GM19452 (cell line): ENCODE measurements around the gene MRGPRD.

Source experiments
- ATAC-seq: cut with Tn5 transposase; IDR thresholded peaks from one replicate; pipeline ENCODE4 v1.9.1; 2021; ENCODE audit not compliant: unreplicated experiment

MRGPRD gene

DNA sequence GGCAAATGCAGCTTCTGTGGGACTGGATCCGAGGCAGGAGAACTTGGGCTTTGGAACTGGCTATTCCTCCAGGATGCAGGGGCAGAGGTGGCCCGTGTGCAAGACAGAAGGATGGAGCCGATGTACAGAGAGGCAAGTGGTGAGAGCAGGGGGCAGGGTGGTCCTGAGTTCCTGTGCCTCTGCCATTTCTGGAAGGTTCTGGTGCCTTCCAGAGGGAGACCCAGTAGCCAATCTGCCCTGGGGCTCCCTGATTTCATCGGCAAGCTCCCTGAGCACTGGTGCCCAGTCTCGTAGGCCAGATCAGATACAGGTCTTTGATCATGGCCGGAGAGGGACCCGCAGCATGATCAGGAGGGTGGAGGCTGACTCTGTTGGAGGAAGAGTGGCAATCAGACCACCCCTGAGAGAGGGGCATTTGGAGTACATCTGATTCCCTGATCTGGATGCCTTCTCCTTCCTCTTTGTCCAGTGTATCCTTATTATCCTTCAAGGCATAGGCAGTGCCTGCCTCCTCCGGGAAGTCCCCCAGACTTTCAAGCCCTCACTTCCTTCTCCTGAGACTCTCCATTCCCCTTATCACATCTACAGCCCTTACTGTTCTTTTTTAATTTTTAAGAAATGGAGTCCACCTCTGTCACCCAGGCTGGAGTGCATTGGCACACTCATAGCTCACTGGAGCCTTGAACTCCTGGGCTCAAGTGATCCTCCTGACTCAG, 9.7 kb downstream of the MRGPRD start:
- ATAC-seq, result no peak

DNA sequence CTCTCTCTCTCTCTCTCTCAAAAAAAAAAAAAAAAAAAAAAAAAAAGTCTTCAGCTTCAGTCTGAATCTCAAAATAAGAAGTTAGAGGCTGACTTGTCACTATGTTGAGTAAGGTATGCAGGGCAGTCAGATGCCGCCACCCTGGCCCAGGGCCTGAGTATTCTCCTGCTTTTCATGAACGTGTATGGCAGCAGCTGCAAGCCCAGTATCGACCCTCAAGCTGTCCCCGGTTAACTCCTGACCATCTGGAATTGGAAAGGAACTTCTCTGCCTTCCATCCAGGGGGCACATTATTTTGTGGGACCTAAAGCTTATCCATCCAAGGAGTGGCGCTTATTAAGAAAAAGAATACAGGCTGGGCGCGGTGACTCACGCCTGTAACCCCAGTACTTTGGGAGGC, 11.4 kb downstream of the MRGPRD start:
- ATAC-seq, result no peak

DNA sequence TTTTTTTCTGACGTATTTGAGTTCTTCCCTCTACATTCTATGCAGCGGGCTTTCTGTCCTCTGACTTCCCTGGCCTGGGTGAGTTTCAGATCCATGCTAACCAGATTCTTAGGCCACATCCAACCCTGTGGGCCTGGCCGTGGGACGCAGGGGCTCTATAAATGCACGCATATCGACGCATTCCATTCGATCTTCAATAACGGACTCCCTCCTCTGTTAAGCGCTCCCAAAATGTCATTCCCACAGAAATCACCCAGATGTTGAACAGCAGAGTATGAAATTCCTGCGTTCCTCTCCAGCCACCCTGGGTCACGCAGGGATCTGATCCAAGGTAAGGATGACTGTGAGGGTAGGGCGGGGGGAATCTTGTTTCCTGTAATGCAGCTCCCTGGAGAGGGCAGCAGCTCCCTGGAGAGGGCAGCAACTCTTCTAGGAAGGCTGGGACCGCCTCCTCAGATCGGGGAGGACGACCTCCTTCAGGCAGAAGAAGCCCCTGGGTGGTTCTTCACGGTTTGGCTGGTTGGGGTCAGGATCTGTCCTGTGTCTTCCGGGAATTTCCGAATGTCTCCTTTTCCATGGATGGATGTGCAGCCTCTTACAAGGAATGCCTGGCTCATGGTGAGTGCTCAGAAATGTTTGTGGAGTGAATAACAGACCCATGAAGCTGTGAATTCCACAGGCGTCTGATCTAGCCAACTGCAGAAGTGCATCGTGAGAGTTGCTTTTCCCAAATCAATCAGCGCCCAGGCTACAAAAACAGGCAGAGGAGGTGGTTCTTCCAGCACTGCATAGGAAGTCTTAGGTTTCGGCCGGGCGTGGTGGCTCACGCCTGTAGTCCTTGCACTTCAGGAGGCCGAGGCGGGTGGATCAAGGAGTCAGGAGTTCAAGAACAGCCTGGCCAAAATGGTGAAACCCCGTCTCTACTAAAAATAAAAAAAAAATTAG, 12.2 kb downstream of the MRGPRD start:
- no peak for ATAC-seq

DNA sequence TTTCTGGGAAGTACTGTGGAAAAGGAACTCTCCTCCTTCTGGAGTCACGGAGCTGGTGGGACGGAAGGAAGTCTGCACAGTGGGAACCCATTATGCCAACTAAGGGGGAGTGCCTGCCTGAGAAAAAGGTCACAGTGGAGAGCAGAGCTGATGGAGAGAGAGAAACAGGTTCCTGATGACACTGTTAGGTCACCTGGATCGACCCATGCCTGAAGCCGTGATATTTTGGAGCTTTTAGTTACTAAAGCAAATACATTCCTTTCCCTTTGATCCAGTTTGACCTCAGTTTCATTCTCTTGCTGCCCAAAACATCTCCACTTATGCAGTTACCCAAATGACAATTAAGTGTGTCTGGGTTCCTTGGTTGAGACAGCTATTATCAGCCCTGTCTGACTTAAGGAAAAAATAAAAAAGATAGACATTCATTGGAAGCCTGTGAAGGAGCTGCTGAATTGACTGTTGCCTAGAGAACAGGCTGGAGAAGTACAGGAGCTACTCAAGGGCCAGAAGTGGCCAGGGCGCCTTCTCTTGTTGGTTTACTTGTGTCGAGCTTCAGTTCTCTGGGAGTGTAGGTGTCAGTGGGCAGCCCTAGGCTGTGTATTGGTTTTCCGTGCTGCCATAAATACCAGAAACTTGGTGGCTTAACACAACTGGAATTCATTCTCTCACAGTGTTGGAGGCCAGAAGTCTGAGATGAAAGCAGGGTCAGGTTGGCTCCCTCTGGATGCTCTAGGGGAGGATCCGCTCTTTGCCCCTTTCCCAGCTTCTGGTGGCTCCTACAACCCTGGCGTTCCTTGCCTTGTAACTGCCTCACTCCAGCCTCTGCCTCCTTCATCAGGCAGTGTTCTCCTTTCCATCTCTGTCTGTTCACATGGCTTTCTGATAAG, 13.6 kb downstream of the MRGPRD start:
- ATAC-seq, result no peak

DNA sequence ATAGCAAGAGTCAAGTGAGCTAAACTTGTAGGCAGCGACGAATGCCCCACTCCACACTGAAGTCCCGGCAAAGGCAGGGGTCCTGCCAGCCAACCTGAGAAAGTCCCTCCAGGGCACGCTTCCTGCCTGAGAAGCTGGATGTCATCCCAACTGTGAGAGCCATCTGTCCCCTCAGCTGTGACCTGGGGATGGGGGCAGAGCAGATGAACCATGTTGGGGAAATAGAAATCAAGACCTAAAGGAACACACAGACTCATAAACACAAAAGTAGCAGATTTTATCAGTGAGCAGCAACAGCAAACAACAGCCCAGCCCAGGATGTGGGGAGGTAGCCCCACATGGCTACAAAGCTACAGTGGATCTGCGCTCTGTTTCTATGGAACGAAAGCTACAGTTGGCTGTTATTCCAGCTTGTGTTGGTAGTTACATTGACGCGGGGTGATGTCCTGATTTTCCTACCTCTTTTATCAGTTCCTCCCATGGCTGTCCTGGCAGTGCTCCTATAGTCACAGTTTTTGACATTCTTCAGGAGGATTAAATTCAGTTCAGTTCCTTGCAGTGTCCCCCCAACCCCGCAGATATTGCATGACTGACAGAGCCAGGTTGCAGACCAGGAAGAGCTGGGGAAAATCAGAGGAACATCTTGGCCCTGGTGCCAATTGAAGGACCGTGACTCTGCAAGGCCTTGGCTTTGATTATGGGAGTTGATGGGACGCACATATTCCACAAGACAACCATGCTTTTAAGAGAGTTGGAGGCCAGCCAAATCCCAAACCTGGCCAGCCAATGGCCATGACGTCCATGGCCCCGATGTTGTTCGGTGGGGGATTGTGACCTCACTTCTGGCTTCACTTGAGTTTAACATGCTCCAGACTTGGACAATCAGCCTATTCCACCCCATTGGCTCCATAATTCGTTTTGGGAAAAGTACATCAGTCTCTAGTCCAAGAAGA, 14.6 kb downstream of the MRGPRD start:
- ATAC-seq, result no peak

DNA sequence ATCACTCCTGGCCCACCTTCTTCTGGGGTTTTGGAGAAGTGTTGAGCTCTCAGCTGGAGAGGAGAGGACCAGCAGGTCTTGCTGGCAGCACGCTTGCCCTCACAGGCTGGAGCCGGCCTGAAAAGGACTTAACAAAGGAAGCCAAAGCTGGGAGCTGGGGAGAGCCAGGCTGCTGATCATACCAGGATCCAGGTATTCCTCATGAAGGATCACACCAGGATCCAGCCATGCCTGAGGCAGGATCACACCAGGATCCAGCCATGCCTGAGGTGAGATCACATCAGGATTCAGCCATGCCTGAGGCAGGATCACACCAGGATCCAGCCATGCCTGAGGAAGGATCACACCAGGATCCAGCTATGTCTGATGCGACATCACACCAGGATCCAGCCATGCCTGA, 17.0 kb downstream of the MRGPRD start:
- ATAC-seq, result no peak

DNA sequence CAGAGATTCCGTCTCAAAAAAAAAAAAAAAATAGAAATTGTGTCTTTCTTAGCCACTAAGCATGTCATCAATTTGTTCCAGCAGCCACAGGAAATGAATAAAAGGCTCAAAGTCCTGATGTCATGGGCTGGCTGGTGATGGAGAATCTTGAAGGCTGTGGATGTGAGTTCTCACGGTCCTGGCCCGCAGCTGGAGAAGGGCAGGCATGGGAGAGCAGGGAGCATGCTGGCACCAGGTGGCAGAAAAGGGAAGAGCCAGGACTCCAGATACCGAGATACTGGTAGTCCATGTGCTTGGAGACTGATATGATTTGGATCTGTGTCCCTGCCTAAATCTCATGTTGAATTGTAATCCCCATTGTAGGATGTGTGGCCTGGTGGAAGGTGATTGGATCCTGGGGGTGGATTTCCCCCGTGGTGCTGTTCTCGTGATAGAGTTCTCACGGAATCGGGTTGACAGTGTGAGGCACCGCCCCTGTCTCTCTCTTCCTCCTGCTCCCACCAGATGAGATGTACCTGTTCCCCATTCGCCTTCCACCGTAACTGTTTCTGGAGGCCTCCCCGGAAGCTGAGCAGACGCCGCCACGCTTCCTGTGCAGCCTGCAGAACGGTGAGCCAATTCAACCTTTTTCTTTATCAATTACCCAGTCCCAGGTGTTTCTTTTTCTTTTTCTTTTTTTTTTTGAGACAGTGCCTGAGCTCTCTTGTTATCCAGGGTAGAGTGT, 18.1 kb downstream of the MRGPRD start:
- no peak for ATAC-seq

DNA sequence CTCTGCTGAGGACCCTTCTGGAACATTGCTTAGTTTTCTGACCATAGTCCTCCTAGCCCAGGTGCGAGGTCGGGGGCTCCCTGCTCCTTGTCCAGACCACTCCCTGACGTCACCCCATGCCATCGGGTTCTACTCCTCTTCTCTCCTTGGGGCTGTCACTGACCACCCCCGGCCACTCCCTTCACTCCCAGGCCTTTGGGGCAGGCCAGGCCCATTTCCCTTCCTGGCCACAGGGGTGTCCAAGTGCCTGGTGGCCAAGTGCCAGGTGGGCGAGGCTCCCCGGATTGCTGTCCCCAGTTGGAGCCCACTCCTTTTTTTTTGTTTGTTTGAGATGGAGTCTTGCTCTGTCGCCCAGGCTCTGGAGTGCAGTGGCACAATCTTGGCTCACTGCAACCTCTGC, 19.5 kb downstream of the MRGPRD start:
- no peak for ATAC-seq

DNA sequence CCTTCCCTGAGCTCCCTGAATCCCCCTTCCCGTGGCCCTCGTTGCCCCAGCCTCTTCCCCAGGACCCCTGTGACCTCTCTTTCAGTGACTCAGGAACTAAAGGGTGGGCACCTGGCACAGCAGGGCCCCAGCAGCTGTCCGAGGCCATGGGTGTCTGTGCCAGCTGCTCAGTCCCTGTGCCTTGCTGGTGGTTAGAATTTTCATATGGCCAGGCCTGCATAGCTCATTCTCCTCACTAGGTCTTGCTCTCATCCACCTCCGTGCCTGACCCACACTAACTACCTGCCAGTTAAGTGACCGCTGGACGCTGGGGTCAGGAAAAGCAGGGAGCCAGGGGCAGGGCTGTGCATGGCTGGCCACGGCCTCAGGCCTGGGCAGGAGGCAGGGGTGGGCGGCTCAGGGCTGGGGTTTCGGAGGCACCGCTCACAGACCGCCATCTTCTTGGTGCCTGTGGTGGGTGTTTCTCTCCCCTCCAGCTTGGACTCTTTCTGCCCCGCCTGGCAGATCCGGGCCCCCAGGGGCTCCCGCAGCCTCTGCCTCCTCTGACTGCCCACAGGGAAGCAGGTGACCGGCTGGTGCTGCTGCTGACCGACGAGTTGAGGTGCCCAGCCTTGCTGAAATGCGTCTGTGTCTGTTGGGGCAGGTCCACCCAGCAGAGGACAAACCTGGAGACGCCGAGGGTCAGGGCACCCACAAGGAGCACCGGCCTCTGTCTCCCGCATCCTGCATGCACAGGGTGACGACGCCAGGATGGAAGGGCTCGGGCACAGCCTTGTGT, 20.3 kb downstream of the MRGPRD start:
- ATAC-seq, result no peak

DNA sequence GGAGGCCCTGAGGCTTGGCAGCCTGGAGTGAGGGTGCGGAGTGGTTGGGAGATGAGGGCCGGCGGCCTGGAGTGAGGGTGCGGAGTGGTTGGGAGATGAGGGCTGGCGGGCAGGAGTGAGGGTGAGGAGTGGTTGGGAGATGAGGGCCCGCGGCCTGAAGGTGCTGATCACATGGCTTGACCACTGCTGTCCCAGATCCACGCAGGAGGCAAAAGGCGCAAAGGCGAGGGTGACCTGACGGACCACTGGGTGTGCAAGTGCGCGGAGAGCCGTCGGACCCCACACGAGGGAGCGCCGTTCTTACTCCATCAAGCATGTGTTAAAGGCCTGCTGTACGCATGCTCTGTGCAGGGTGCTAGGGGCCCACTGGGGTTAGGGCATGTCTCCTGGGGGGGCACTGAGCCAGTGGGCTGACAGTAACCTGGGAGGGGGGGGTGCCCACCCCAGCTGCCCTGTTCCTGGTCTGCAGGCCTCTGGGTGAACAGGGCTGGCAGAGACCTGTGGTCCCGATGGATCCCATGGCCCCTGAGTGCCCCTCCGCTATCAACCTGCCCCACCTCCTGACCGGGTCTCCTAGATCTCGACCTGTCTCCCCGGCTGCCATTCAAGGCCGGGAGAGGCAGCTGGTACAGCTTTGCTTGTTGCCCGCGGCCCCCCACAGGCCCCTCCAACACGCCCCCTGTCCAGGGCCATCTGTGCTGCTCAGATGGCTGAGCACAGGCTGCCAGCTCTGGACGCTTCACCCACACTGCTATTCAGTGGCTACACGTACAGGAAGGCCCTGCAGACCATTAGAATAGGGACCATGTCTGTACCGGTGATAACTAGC, 21.1 kb downstream of the MRGPRD start:
- no peak for ATAC-seq

DNA sequence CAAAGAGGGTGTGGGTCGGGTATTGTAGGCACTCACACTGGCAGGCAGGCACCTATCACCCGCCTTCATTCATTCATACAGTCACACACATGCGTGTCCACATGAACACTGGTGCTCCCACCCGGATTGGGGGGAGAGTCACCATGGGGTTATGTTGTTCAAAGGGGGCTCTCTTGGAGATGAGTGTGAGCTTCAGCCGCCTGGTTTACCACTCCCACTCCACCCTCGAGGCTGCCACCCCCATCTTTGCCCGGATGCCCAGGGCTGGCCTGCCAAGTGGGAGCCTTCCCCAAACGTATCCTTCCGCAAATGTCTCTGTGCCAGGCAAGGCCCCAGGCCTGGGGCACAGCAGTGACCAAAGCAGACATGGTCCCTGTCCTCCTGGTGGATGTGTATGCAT, 22.6 kb downstream of the MRGPRD start:
- ATAC-seq, result no peak

DNA sequence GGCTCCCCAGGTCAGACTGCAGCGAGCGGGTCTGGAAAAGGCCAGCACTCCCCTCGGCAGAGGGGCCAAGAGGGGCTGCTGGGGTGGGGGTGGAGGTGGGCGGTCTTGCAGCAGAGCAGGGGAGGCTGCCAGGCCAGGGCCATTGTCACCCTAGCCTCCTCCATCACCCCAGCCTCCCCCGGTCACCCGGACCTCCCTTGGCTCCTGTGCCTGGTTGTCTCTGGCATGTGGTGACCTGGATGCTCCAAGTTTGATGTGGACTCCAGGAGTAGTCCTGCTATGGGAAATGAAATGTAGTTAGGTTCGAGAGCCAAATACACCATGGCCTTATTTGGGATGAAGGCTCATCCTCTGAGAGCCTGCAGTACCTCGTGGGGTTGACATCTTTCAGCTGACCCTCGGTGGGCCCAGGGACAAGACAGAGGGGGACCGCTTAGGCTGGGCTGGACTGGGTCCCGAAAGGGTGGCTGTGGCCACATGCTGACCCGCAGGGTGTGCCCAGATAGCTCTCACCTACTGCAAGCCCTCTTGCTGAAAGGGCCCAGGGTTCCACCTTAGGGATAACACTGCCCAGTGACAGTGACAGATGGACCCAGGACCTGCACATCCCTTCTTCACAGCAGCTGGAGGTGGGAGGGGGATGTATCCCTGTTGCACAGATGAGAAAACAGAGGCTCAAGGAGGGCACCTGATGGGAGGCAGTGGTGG, 24.1 kb downstream of the MRGPRD start:
- no peak for ATAC-seq

DNA sequence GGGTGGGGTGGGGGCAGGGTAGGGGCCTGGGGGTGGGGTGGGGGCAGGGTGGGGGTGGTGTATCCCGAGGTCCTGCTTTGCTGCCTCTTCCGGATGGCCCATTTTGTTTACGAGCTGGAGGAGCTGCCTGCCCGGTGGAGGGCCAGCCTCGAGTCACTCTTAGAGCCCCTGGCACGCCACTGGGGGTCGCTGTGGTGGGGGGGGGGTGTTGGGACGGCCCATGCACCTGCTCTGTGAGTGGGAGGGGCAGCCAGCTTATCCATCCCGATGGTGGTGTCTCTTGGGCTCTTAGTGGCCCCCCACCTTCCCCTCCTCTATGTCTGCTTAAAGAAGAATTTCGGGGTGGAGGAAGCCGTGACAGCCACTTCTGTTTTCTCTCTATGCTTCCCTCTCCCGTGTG, 24.6 kb downstream of the MRGPRD start:
- ATAC-seq, result no peak

DNA sequence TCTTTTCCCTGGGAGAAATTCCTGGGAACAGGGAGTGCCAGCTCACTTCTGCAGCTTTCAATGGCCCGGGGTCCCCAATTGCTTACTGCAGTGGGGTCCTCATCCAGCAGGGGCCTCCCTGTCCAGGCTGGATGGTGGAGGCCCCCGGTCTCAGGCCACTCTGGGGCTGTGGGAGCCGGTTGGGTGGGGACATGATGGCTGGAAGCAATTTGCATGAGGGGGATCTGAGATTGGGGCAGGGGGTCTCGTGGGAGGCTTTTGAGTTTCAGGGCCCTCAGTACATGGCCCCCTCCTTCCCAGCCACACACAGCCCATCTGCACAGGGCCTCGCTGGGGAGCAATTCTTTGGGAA, 25.2 kb downstream of the MRGPRD start:
- ATAC-seq, result no peak

DNA sequence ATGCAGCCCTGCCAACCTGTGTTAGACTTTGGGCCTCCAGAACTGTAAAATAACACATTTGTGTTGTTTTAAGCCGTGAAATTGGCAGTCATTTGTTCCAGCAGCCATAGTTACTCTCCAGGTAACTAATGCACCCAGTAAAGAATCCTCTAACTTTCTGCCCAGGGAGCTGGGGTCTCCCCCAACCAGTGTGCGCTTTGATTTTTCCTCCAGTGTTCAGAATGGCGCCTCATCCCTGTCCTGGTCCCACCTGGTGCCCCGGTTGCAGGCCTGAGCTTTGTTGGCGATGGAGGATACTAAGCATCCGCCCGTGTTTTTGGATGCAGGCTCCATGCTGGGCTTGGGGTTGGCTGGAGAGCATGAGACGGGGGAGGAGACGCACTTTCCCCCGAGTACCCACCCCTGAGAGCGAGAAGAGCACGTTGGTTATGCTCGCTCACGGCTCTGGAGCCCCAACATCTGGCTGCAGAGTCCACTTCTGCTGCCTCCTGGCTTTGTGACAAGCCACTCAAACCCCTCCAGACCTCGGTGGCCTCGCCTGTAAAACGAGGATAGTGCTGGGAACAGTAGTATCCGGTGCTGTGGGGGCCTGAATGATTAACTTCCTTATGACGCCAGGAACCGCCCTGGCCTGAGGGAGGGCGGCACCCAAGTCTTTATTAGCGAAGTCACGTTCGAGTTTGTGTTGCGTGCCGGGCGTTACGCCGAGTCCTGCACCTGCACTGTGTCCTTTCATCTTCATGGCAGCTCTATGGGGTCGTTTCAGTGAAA, 25.8 kb downstream of the MRGPRD start:
- no peak for ATAC-seq

DNA sequence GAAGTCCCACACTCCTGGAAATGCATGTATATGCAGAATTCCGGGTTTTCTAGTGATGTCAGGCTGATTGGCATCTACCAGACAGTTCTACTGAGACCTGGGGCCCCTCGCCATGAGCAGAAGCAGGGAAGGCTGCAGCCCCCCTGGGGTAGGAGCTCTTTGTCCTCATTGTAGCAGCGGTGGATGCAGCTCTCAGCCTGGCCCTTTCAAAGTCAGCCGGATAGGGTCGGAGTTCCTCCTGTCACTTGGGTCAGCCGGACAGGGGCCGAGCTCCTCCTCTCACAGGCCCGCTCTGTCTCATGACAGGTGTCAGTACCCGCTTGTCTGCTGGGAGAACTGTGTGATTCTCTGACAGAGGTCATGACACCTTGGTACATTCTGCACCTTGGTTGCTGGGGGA, 30.0 kb downstream of the MRGPRD start:
- ATAC-seq, result no peak

DNA sequence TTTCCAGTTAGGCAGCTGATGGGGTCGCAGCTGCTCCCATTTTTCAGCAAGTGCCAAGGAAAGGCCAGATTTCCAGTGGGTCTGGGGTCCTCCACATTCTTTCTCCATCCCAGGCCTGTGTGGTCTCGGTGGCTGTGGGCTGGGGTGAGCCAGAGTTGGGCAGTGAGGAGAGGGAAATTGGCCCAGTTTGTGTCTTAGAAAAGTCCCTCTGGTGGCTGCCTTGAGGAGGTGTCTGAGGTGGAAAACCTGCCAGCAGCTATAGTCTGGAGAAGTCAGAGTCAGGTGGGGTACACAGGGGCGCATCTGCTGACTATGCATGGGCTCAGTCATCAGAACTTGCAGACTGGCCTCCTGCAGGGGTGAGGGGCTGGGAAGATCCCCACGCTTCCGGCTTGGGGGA, 30.5 kb downstream of the MRGPRD start:
- ATAC-seq, result no peak
